ENCODE results near the gene EBLN1. TPM values are rescaled to one million over a fixed set of nuclear protein-coding genes. Genes with fewer than 3 reads are reported as not detected.

EBLN1 gene
- polyA plus RNA-seq, 1 donor from 2014 or later, result not detected

- H3K27ac ChIP-seq (ENCODE audit: low read length), result no peak overlapping the region
- no peak for TF ChIP-seq RAD21 (conservative IDR thresholded peaks at IDR 0.05)
- TF ChIP-seq EZH2 (IDR thresholded peaks at IDR 0.05; ENCODE audit: borderline replicate concordance, insufficient read depth, low read length, poor library complexity, severe bottlenecking), result no peak
- no peak for TF ChIP-seq SMC3 (conservative IDR thresholded peaks at IDR 0.05; ENCODE audit: poor library complexity)
- TF ChIP-seq POLR2AphosphoS5 (IDR thresholded peaks at IDR 0.05), result no peak
- no peak for TF ChIP-seq CTCF (IDR thresholded peaks at IDR 0.05; ENCODE audit: poor library complexity, severe bottlenecking)
- TF ChIP-seq TAF1 (IDR thresholded peaks at IDR 0.05; ENCODE audit: low read depth), result no peak
- TF ChIP-seq EP300 (conservative IDR thresholded peaks at IDR 0.05; ENCODE audit: poor library complexity, severe bottlenecking), result no peak
- no peak for TF ChIP-seq REST (IDR thresholded peaks at IDR 0.05; ENCODE audit: borderline replicate concordance)
- TF ChIP-seq MXI1 (conservative IDR thresholded peaks at IDR 0.05; ENCODE audit: poor library complexity, severe bottlenecking), result no peak
- no peaks in the 10 kb centered on the region for H3K9me2 ChIP-seq (ENCODE audit: insufficient read depth, low read length)
- no peak overlapping the region for H3K4me3 ChIP-seq (ENCODE audit: low read length)
- no peaks in the 10 kb centered on the region for H3K36me3 ChIP-seq (ENCODE audit: insufficient read depth, low read length)
- H4K20me1 ChIP-seq (ENCODE audit: insufficient read depth), result no peaks in the 10 kb centered on the region
- H3K9me3 ChIP-seq (ENCODE audit: low read length), result no peaks in the 10 kb centered on the region
- H2AFZ ChIP-seq (ENCODE audit: low read depth, low read length), result no peak overlapping the region
- no peaks in the 10 kb centered on the region for H3K27me3 ChIP-seq (ENCODE audit: insufficient read depth, low read depth, low read length)
- no peaks in the 10 kb centered on the region for H3K79me2 ChIP-seq (replicated peaks; ENCODE audit: insufficient read depth, low read length)
- H3K9ac ChIP-seq (ENCODE audit: low read length), result no peak overlapping the region
- no peaks in the 10 kb centered on the region for H3F3A ChIP-seq (ENCODE audit: insufficient read depth, low read length, poor library complexity, severe bottlenecking)
- H3K4me2 ChIP-seq (ENCODE audit: low read length), result no peak overlapping the region
Measured at GRCh38 chr10:22174442-22174841, 43.4 kb downstream of the EBLN1 start.

- no peak overlapping the region for H2AFZ ChIP-seq (ENCODE audit: low read depth, low read length)
- no peaks in the 10 kb centered on the region for H3K36me3 ChIP-seq (ENCODE audit: insufficient read depth, low read length)
- H4K20me1 ChIP-seq (ENCODE audit: insufficient read depth), result no peaks in the 10 kb centered on the region
- H3K4me2 ChIP-seq (ENCODE audit: low read length), result no peak overlapping the region
- no peaks in the 10 kb centered on the region for H3K27me3 ChIP-seq (ENCODE audit: insufficient read depth, low read depth, low read length)
- no peak overlapping the region for H3K9ac ChIP-seq (ENCODE audit: low read length)
- H3F3A ChIP-seq (ENCODE audit: insufficient read depth, low read length, poor library complexity, severe bottlenecking), result no peaks in the 10 kb centered on the region
- H3K27ac ChIP-seq (ENCODE audit: low read length), result no peak overlapping the region
- no peak overlapping the region for H3K4me3 ChIP-seq (ENCODE audit: low read length)
- no peaks in the 10 kb centered on the region for H3K9me2 ChIP-seq (ENCODE audit: insufficient read depth, low read length)
- H3K79me2 ChIP-seq (replicated peaks; ENCODE audit: insufficient read depth, low read length), result no peaks in the 10 kb centered on the region
- H3K9me3 ChIP-seq (ENCODE audit: low read length), result no peaks in the 10 kb centered on the region
- TF ChIP-seq RAD21 (conservative IDR thresholded peaks at IDR 0.05), result no peak
- no peak for TF ChIP-seq CTCF (IDR thresholded peaks at IDR 0.05; ENCODE audit: poor library complexity, severe bottlenecking)
- no peak for TF ChIP-seq TAF1 (IDR thresholded peaks at IDR 0.05; ENCODE audit: low read depth)
- no peak for TF ChIP-seq EZH2 (IDR thresholded peaks at IDR 0.05; ENCODE audit: borderline replicate concordance, insufficient read depth, low read length, poor library complexity, severe bottlenecking)
- TF ChIP-seq SMC3 (conservative IDR thresholded peaks at IDR 0.05; ENCODE audit: poor library complexity), result no peak
- no peak for TF ChIP-seq REST (IDR thresholded peaks at IDR 0.05; ENCODE audit: borderline replicate concordance)
- TF ChIP-seq MXI1 (conservative IDR thresholded peaks at IDR 0.05; ENCODE audit: poor library complexity, severe bottlenecking), result no peak
- no peak for TF ChIP-seq EP300 (conservative IDR thresholded peaks at IDR 0.05; ENCODE audit: poor library complexity, severe bottlenecking)
- TF ChIP-seq POLR2AphosphoS5 (IDR thresholded peaks at IDR 0.05), result no peak
Measured at GRCh38 chr10:22171131-22171530, 46.7 kb downstream of the EBLN1 start.
